Fibroblast of peridontal ligament (primary cell): ENCODE results near the gene TIMP4.

ENCODE experiments used
- DNase-seq: peaks from one replicate; pipeline ENCODE4 v3.0.0-alpha.2; 2010; ENCODE audit errors: extremely low read depth

TIMP4 gene

DNA sequence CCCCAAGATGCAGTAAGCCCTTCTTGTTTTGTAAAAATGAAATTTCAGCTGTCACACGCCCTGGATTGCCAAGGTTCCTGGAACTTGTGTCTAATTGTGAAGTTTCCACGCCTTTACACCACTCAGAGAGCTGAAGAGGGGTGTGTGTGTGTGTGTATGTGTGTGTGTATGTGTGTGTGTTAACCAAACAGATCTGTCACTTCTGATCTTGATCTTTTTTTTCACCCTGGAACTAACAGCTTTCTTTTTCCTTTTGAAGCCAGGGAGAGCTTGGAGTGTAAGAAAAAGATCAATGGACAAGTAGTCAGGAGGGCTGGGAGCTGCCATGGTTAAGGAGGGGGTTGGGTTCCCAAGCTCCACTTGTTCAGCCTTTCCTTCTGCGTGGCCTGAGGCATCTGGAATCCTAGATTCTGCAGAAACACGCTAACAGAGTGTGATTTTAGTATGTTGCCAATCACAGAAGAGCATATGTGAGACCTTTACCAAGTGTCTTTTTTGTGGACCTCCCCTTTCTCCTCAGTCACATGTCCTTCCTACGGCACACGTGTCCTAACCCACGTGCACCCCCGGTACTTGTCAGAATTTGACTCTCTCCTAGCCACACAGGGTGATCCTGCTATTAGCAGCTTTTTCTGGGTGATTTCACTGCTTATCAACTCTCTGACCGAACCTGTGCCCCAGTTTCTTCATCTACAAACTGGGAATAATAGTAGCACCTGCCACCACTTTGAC, 11.5 kb downstream of the TIMP4 start:
- DNase-seq, result no peak

DNA sequence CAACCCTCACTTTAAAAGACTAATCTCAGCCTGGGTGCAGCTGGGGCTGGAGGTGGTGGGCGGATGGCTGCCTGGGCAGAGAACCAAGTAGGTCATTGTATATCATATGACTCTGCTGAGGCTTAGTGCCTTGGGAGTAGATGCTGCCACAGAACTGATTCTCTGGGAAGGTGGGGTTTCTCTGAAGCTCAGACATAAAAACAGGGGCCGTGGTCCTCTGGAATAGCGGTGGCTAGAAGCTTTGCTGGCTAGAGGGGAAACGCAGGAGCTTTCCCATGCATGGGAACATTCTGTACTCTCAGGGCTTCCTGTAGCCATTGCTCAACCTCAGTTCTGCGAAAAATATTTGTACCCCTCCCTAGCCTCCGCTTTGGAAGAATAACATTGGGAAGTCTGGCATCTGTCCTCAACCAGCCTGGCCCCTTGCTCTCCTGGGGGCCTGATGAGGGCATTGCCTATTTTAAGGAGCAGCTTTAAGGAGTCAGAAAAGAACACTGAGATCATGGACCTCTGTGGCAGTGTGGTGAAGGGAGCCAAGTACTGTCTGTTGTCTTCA, 14.7 kb downstream of the TIMP4 start:
- peak; percentile 70 for DNase-seq

- no peak for DNase-seq
Measured at GRCh38 chr3:12142476-12142875, 16.2 kb downstream of the TIMP4 start.

DNA sequence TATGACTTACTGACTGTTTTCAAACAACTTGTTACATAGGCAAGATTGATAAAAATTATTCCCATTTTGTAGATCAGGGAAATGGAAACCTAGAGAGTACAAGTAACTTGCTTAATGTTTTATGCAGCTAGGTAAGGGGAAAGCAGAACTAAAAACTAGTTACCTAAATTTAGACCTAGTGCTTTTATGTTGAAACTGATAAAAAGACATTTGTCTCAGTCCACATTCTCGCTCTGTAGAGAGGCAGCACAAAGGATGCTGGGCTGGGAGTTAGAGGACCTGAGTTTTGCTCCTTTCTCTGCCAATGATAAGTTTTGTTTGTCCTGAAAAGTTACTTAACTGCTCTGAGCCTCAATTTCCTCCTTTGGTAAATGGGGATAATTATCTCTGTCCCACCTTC, 17.4 kb downstream of the TIMP4 start:
- DNase-seq, result no peak

DNA sequence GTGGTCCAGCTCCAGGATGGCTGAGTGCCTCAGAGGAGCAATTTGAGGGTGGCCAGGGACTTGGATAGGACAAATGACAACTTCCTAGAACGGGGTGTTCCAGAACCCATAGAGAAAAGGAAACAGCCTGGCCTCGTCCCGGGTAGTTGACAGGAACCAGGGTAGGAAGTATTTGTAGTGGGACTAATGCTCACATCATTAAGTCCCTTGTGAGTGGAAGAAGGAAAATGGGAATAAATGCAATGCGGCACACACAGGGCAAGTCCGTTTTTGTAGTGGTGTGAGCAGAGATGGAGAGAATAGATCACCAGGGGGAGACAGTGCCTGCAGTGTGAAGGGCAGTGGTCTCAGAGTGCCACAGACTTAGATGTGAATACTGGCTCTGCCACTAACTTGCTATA, 19.6 kb downstream of the TIMP4 start:
- peak; percentile 84 for DNase-seq

GRCh38 chr3:12138044-12138443, 20.7 kb downstream of the TIMP4 start:
- DNase-seq, result peak; percentile 49

DNA sequence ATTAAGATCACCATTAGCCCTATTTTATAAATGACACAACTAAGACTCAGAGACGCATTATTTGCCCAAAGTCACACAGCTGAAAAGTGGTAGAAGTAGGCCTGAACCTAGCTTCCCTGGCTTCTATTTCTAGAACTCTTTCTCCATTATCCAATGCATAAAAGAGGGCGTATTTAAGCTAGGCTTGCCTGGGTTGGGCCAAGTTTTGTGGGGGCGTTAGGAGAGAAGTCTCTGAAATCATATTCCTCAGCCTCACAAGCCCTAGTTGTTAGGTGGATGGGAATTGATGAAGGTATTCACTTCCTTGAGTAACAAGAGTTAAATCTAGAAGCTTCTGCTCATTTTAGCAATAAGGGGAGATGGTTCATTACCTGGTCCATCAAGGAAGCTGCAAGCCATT, 22.3 kb downstream of the TIMP4 start:
- DNase-seq, result no peak

- peak; percentile 69 for DNase-seq
Measured at GRCh38 chr3:12135029-12135657, 23.6 kb downstream of the TIMP4 start.

GRCh38 chr3:12132881-12133280, 25.8 kb downstream of the TIMP4 start:
- DNase-seq, result no peak

DNA sequence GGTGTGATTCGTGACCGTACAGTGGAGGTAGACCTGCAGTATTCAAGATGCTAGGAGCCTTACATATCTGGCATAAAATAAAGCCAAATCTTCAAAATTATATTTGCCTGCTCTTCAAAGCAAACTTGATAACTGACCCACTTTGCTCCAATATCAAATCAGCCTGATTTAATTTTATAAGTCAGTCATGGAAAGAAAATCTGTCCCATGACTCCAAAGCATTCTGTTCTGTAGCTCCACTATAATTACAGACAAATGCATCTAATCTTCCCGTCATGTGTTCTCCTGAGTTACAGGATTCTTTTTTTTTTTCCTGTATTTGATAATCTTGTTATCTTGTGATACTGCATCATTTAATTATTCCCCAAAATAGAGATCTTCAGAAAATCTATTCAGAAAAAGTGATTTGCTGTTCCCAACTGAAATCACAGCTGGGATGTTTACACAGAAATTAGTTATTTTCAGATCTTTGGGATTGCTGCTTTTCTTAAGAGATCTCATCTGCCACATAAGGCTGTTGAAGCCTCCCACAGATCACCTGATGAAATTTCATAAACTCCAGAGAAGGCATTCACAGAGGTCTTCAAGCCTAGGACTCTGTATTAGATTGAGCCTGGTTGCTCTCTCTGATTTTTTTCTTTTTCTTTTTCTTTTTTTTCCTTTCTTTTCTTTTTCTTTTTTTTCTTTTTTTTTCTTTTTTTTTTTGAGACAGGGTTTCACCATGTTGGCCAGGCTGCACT, 27.2 kb downstream of the TIMP4 start:
- no peak for DNase-seq

DNA sequence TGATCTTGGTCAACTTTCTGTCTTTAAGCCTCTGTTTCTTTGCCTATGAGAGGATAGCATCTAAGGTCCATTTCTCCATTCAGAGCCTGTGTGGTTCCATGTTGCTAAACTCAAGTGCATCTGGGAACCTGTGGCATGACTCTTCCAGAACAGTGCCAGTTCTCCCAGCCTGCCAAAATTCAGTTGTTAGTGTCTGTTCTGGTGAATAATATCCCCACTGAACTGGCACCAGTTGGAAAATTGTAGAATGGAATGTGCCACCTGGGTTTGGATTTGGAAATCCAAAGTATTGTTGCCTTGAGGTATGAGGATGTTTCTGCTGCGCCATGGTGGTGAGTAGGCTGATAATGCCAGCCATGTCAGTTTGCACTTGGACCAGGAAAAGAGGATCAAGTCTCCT, 31.3 kb downstream of the TIMP4 start:
- no peak for DNase-seq

DNA sequence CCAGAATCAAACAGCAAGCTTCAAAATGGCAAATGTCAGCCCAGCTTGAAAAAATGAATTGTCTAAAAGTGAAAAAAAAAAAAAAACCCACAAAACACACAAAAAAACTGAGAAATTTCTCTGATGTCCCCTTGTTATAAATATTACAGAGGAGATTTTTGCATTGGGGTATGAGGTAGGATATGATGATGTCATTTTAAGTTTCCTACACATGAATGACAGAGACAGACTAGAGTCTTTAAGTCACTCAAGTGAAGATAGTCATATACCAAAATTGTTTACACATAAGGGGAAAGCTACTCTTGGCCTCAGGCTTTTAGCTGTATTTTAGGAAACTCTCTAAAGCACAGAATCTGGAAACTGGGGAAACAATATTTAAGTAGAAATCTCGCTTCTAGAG, 32.9 kb downstream of the TIMP4 start:
- DNase-seq, result no peak

DNA sequence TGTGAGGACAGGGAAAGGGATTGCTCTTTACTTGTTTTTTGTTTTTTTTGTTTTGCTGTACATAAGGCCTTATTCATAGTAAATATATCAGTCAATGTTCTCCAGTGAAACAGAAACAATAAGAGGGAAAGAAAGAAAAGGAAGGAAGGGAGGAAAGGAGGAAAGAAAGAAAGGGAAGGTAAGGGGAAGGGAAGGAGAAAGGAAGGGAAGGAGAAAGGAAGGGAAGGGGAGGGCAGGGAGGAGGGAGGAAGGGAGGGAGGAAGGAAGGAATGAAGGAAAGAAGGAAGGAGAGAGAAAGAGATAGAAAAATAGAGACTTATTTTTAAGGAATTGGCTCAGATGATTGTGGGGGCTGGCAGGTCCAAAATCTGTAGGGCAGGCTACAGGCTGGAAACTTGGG, 37.2 kb downstream of the TIMP4 start:
- no peak for DNase-seq

DNA sequence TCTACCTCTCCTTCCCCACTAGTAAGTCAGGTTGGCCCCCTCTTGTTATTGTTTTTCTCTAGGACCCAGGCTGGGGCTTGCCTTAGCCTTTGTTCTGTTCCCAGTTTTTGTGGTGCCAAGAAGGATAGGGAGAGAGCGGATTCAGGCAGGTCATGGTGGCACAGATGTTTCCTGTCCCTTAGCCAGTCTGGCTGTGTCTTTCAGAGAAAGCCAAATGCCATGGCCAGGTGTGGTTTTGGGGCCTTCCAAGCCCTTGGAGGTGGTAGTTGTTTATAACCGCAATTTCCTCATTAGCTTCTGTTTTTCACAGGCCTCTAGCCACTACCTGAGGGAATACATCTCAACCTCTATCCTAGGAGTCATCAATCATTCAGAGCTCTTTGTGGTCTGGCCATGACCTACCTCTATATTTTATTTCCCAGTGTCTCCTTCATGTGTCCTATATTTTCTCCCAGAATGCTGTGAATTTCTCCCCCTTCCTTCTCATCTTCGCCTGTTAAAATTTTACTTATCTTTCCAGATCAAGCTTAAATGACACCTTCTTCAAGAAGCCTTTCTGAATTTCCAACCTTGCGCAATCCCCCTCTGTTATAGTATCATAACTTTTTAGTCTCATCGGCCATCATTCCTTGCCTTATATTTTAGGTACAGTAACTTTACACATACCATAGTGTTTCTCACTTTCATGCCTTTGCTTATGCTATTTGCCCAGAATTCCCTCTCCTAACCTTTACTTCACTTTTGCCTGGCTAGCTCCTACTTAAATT, 38.2 kb downstream of the TIMP4 start:
- no peak for DNase-seq

DNA sequence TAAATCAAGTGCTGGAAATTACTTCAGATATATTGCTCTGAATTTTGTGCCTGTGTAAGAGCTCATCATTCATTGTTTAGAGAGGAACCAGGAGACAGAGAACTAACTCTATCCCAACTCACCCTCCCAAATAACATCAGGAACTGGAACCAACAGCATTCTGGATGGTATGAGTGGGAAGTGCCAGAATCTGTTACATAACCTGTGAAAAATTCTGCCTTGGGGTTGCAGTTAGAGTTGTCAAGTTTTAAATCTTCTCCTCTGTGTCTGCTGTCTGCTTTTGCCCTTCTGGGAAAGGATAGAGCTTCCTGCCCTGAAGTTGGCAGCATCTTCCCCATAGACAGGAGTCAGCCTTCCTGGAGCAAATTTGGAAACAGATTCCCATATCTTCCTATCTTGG, 41.2 kb downstream of the TIMP4 start:
- no peak for DNase-seq

DNA sequence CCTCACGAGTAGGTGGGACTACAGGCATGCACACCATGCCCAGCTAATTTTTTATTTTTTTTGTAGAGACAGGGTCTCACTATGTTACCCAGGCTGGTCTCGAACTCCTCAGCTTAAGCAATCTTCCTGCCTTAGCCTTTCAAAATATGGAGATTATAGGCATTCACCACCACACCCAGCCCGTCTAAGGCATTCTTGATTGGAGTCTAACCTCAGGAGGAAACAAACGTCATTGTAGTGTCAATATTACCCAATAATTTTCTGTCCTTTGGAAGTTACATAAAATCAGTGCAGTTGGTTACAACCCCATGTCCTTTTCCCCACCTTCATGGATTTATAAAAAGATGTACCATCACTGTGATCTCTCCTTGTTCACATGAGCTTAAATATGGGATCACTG, 41.8 kb downstream of the TIMP4 start:
- no peak for DNase-seq

DNA sequence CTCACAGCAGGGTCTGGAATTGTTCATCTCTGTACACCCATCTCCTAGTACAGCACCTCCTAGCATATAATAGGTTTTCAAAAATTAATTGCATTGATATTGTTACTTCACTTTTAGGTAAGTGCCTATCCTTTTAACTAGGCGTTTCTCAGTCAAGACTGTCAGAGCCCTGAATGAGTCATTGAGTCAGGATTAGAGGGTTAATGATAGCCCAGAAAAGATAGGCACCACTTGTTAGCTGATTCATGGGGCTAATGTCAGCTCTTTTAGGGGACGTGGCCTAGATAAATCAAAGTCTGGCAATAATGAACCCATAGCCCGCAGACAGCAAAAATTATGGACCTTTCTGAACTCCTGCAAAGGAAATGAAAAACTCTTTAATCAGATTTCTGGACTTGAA, 42.9 kb downstream of the TIMP4 start:
- no peak for DNase-seq

DNA sequence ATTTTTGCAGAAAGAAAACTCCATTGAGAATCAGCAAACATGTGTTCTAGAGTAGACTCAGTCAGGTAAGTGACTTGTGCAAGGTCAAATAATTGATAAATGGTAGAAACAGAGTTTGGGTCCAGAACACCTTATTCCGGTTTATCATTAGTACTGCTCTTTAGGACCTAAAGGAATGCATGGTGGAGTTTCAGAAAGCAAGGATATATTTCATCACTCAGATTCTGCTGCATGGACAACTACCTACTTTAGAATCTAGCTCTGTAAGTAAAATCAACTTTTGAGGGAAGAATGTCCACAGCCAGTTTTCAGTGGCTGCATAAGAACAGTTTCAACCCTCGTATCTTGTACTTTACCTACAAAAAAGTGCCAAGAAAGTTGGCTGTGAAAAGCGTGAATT, 43.6 kb downstream of the TIMP4 start:
- peak; percentile 5 for DNase-seq

- DNase-seq, result no peak
Measured at GRCh38 chr3:12114251-12114650, 44.5 kb downstream of the TIMP4 start.

- no peak for DNase-seq
Measured at GRCh38 chr3:12107071-12107713, 51.5 kb downstream of the TIMP4 start.
